D341Med (cell line): ENCODE data around the gene MINDY2.
"Not testable (repeated sequence)": the region's sequence is repeated elsewhere in the genome, so short reads cannot be mapped to it uniquely, and the experiment has no call there.

ENCODE experiments used
- DNase-seq: peaks from one replicate; pipeline ENCODE4 v3.0.0; 2012; ENCODE audit warnings: low spot score

Gene MINDY2

DNA sequence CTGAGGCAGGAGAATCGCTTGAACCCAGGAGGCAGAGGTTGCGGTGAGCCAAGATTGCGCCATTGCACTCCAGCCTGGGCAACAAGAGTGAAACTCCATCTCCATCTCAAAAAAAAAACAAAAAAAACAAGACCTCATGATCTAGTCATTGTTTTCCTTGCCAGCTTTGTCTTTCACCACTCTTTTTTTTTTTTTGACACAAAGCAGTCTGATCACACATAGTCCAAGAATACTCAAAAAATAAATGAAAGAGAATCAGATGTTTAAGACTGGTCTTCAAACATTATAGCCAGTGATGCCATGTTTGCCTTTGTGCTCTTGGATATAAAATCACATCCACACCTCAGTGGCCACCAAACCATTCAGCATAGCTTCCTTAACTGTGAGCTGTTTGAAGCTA lies 15.8 kb upstream of the MINDY2 start:
- DNase-seq: no peak

GRCh38 chr15:58755956-58756355 lies 15.1 kb upstream of the MINDY2 start:
- no peak for DNase-seq

DNA sequence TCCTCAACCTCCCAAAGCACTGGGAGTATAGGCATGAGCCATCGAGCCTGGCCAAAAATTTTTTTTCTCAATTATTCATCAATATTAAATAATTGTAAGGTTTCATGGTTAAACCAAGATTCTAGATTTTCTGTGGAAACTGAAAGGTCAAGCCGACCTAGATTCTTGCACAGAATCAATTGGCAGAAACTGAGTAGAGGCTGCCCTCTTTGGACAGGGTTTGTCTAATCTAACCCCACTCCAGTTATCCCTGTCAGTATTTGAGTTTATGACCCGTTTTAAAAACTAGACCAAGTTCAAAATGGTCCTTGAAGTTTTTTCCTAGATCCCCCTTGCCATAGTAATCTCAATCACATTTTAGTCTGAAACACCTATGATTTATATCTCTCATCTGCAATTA lies 13.0 kb upstream of the MINDY2 start:
- DNase-seq: no peak

GRCh38 chr15:58760385-58761009 lies 10.6 kb upstream of the MINDY2 start:
- DNase-seq: peak; percentile 23

GRCh38 chr15:58761010-58761388 lies 10.1 kb upstream of the MINDY2 start:
- no peak for DNase-seq

DNA sequence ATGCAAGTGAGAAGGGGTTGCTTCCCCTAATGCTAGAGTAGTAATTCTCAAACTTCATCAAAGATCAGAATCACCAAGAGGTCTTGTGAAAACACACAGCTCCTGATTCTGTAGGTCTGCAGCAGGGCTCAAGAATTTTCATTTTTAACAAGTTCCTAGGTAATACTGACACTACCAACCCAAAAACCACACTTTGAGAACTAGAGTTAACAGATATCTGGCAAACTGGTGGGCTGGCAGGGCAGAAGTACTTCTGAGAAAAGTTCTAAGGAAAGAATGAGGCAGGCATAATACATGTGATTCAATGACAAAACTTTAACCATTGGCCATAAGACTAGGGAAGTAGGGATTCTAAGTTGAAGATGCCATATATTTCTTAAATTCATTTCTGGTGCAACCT lies 8.8 kb upstream of the MINDY2 start:
- DNase-seq: no peak

GRCh38 chr15:58762731-58763130 lies 8.4 kb upstream of the MINDY2 start:
- no peak for DNase-seq

DNA sequence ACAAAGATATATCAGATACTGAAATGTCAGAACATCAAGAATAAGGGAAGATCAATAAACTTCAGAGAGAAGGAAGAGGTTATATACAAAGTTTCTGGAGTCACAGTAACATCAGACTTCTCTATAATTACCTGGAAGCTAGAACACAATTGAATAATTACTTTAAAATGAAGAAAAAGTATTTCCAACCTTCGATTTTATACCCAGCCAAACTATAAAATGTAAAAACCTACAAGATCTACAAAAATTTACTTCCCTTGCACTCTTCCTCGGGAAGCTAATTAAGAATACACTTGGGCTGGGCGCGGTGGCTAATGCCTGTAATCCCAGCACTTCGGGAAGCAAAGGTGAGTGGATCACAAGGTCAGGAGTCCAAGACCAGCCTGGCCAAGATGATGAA lies 6.6 kb upstream of the MINDY2 start:
- no peak for DNase-seq

DNA sequence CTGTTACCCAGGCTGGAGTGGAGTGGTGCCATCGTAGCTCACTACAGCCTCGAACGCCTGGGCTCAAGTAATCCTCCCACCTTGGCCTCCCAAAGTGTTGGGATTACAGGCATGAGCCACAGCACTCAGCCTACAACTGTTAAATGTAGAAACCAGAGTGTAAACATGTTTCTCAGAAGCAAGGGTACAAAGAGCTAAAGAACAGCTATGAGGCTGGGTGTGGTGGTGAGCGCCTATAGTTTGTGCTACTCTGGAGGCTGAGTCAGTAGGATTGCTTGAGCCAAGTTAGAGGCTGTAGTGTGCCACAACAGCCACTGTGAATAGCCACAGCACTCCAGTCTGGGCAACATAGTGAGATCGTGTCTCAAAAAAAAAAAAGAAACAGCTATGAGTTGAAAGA lies 4.8 kb upstream of the MINDY2 start:
- no peak for DNase-seq

GRCh38 chr15:58768601-58769004 lies 2.5 kb upstream of the MINDY2 start:
- DNase-seq: not testable (repeated sequence)

DNA sequence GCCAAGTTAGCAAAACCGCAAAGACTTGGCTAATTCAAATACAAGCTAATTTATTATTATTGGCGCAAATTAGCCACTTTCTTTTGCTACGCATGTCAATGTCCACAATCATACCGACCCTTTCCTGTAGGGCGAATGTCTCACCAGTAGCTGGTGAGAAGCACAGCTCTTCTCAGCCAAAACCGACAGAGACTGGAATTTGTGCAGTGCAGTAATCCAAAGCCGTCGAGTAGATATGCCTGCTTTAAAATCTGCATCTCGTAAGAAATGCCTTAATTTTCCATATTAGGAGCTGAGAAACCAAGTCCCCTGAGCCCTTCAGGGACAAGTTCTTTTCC lies 614 bp upstream of the MINDY2 start:
- no peak for DNase-seq

- DNase-seq: peak; percentile 63
Observed at GRCh38 chr15:58771621-58772250, 634 bp downstream of the MINDY2 start.

GRCh38 chr15:58773024-58773423 lies 1.9 kb downstream of the MINDY2 start:
- no peak for DNase-seq

GRCh38 chr15:58775402-58775801 lies 4.3 kb downstream of the MINDY2 start:
- DNase-seq: no peak

DNA sequence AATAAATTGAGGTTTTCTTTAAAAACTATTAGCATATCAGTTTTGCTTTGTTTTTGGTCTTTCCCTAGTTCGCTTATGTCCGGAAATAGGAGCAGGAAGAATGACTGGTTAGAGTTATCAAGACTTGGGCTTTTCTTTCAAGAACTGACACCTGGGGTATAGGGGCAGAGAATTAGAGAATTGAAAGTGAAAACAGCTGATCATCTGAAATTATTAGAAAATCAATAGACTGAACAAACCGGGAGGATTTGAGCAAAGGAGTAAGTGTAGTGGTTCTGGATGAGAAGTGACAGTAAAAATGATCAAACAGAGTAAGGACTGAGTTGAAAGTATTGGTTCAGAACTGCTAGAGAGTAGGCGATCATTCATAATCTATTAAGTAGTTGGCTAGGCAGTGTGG lies 6.0 kb downstream of the MINDY2 start:
- no peak for DNase-seq

GRCh38 chr15:58779554-58779953 lies 8.5 kb downstream of the MINDY2 start:
- DNase-seq: no peak

DNA sequence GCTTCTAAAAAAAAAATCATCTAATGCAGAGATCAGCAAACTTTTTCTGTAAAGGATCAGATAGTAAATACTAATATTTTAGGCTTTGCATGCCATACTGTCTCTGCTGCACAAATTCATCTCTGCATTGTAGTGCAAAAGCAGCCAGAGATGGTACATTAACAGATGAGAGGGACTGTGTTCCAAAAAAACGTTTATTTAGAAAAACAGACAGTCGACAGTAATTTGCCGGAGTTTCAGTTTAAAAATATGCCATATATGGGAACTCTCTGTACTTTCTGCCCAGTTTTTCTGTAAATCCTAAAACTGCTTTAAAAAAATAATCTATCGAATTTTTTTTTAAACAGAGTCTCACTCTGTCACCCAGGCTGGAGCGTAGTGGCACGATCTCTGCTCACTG lies 14.3 kb downstream of the MINDY2 start:
- no peak for DNase-seq

DNA sequence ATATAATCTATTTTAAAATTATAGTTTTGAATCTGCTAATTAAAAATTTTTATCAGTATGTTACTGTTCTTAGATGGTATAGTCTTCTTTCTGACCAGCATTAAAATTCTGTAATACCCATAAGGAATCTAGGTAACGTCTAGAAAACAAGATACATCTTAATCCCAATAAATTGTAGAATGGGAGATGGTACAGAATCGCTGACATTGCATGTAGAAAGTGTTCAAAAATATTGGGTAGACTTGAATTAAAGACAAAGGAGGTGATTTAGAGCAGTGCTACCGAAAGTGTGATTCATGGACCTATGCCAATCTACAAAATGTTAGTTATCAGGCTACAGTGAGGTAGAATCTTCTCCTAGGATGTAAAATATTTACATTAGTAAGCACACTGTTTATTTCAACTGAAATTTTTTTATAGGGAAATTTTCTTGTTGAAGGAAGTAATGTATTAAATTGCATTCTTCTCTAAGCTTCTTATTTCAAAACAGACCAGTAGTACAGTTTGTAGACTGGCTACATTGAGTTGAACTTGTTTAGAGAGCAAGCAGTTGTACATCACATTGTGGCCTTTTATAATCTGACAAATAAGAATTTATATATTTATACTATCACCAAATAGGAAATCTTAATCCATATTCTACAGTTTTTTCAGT lies 17.1 kb downstream of the MINDY2 start:
- DNase-seq: no peak

GRCh38 chr15:58793862-58794261 lies 22.8 kb downstream of the MINDY2 start:
- DNase-seq: peak; percentile 30

- DNase-seq: no peak
Observed at GRCh38 chr15:58795825-58796224, 24.7 kb downstream of the MINDY2 start.

DNA sequence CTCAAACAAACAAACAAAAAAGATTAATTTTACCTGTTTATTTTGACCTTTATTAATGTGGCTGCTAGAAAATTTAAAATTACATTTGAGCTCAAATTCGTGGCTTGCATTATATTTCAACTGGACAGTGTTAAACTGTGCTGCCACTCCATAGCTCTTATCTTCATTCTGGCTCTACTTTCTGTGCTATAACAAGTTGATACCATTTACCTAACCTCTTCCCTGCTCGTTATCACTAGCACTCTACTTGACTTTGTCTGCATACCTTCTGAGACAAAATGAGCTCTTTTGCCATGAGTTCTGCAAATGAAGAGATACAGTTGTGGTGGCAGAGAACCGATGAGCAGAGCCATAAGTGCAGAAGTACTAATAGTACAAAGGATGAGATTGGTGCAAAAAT lies 26.4 kb downstream of the MINDY2 start:
- no peak for DNase-seq

GRCh38 chr15:58805095-58805494 lies 34.0 kb downstream of the MINDY2 start:
- no peak for DNase-seq

DNA sequence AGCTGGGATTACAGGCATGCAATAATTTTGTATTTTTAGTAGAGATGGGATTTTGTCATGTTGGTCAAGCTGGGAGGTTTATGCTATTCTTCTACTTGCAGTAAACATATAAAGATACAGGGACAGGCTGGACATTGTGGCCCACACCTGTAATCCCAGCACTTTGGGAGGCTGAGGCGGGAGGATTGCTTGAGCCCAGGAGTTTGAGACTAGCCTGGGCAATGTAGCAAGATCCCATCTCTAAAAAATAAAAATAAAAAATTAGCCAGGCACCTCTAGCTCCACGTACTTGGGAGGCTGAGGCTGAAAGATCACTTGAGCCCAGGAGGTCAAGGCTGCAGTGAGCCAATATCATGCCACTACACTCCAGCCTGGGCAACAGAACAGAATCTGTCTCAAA lies 52.2 kb downstream of the MINDY2 start:
- not testable (repeated sequence) for DNase-seq

- DNase-seq: no peak
Observed at GRCh38 chr15:58830556-58830955, 59.5 kb downstream of the MINDY2 start.
